Keratinocyte (primary cell): Measurements from ENCODE around the gene EVX2. TPM values are rescaled to one million over a fixed set of nuclear protein-coding genes. Genes with fewer than 3 reads are reported as not detected.
A peak's percentile ranks its signal among the peaks of the same experiment; 100 is the strongest.

Source experiments
- DNase-seq: peaks from one replicate; pipeline ENCODE4 v3.0.0-alpha.2; 2011; ENCODE audit warnings: low read depth, missing footprints, low spot score
- FAIRE-seq: peaks from 2 replicates; lab custom pipeline; 2011; peaks lifted over from hg19 to GRCh38; lab: Jason Lieb, UNC
- H2AFZ ChIP-seq: 2 replicates; pipeline ENCODE4 v1.6.0; 2012; ENCODE audit warnings: low read length, control low read depth, inconsistent platforms; ENCODE audit not compliant: control insufficient read depth
- H3K27ac ChIP-seq: 2 replicates; pipeline ENCODE4 v1.5.1; 2011; ENCODE audit warnings: low read length; ENCODE audit not compliant: control insufficient read depth, insufficient read depth
- H3K27me3 ChIP-seq: 3 replicates; pipeline ENCODE4 v1.6.0; 2011; ENCODE audit warnings: low read length; ENCODE audit not compliant: control insufficient read depth, insufficient read depth; ENCODE audit errors: extremely low read depth
- H3K36me3 ChIP-seq, 2 experiments: 2 replicates in 1 of 2; 3 replicates in 1 of 2; pipeline ENCODE4 v1.5.1; 2011; ENCODE audit warnings: low read length in 2 of 2, mild to moderate bottlenecking in 1 of 2; ENCODE audit not compliant: control insufficient read depth in 2 of 2, insufficient read depth in 2 of 2; ENCODE audit errors: extremely low read depth in 1 of 2
- H3K4me1 ChIP-seq: 3 replicates; pipeline ENCODE4 v1.5.1; 2011; ENCODE audit warnings: low read length; ENCODE audit not compliant: control insufficient read depth, insufficient read depth; ENCODE audit errors: extremely low read depth
- H3K4me2 ChIP-seq: 3 replicates; pipeline ENCODE4 v1.6.0; 2011; ENCODE audit warnings: low read depth, low read length; ENCODE audit not compliant: control insufficient read depth, insufficient read depth; ENCODE audit errors: extremely low read depth
- H3K4me3 ChIP-seq, 3 experiments: fragments of 200-600 bp in 1 of 3; sonication (generic) in 1 of 3; 2 replicates in 2 of 3; 3 replicates in 1 of 3; pipeline ENCODE4 v1.5.1; 2011 to 2016; ENCODE audit warnings: low read length in 3 of 3, mild to moderate bottlenecking in 3 of 3, control low read depth in 2 of 3, inconsistent platforms in 1 of 3, low read depth in 1 of 3, mixed read lengths in 1 of 3, mixed run types in 1 of 3, moderate library complexity in 1 of 3; ENCODE audit not compliant: control insufficient read depth in 2 of 3, insufficient read depth in 2 of 3; ENCODE audit errors: extremely low read depth in 1 of 3
- H3K79me2 ChIP-seq: 2 replicates; pipeline ENCODE4 v1.6.0; 2012; ENCODE audit warnings: low read length; ENCODE audit not compliant: control insufficient read depth, insufficient read depth
- H3K9ac ChIP-seq: 3 replicates; pipeline ENCODE4 v1.6.0; 2011; ENCODE audit warnings: low read length; ENCODE audit not compliant: control insufficient read depth, insufficient read depth; ENCODE audit errors: extremely low read depth
- H3K9me1 ChIP-seq: 3 replicates; pipeline ENCODE4 v1.6.0; 2011; ENCODE audit warnings: low read length; ENCODE audit not compliant: control insufficient read depth, insufficient read depth; ENCODE audit errors: extremely low read depth
- H3K9me3 ChIP-seq: 2 replicates; pipeline ENCODE4 v1.5.1; 2012; ENCODE audit warnings: low read depth, low read length; ENCODE audit not compliant: control insufficient read depth
- H4K20me1 ChIP-seq: 3 replicates; pipeline ENCODE4 v1.6.0; 2011; ENCODE audit warnings: low read length; ENCODE audit not compliant: control insufficient read depth, insufficient read depth; ENCODE audit errors: extremely low read depth
- CTCF ChIP-seq, 3 experiments: IDR thresholded peaks in 1 of 3; conservative IDR thresholded peaks in 1 of 3; optimal IDR thresholded peaks in 1 of 3; 2 replicates in 2 of 3; 3 replicates in 1 of 3; pipeline versions ENCODE3 to v1.5.1; 2011; ENCODE audit warnings: low read length in 3 of 3, mild to moderate bottlenecking in 3 of 3, moderate library complexity in 2 of 3, control low read depth in 1 of 3, inconsistent platforms in 1 of 3; ENCODE audit not compliant: insufficient read depth in 2 of 3; ENCODE audit errors: extremely low read depth in 1 of 3
- EZH2 ChIP-seq: IDR thresholded peaks from one replicate; pipeline ENCODE4 v1.6.1; 2012; ENCODE audit warnings: inconsistent platforms, mild to moderate bottlenecking, low read length, moderate library complexity
- dilution Hi-C: fragments of 300-500 bp; cut with MboI; formaldehyde crosslinking; loops from one replicate; pipeline ENCODE4 v1.7.0; 2020; ENCODE audit warnings: low sequenced_read_pairs; ENCODE audit not compliant: extremely low pct_ligation_motif_present
- polyA plus RNA-seq, 5 experiments: library from polyadenylated mRNA; depleted of rRNA in 3 of 5; stranded (reverse) in 3 of 5; stranded (forward) in 1 of 5; unstranded in 1 of 5; fragments of >200 nt; gene quantifications; 1 replicate in 1 of 5; 2 replicates in 3 of 5; 3 replicates in 1 of 5; pipeline versions ENCODE4 v1.2.1 to v1.2.3, GENCODE V29; 2011 to 2012; ENCODE audit warnings: missing spikeins in 2 of 5, low read depth in 1 of 5, low replicate concordance in 1 of 5

Gene EVX2
- polyA plus RNA-seq, 1 donor (not counting 4 experiments of a cell fraction or from before 2014, with no cell fraction given): not detected

- peaks cover 2% of the 10 kb centered on the region for H4K20me1 ChIP-seq
- no peak overlapping the region for H3K27ac ChIP-seq
- H3K9ac ChIP-seq: no peak overlapping the region
- H3K9me1 ChIP-seq: no peaks in the 10 kb centered on the region
- H3K79me2 ChIP-seq: no peaks in the 10 kb centered on the region
- no peaks in the 10 kb centered on the region for H3K4me1 ChIP-seq
- dilution Hi-C loops: no loop called here
- no peak overlapping the region for H3K4me2 ChIP-seq
- TF ChIP-seq CTCF (optimal IDR thresholded peaks at IDR 0.05 in 1 of 3, IDR thresholded peaks at IDR 0.05 in 1 of 3, conservative IDR thresholded peaks at IDR 0.05 in 1 of 3; ENCODE audit: extremely low read depth in 1 of 3, insufficient read depth in 2 of 3, low read length in 3 of 3): no peak
- TF ChIP-seq EZH2: peak; percentile 25
- DNase-seq (no peak), FAIRE-seq (no peak)
- no peaks in the 10 kb centered on the region for H3K36me3 ChIP-seq
- peaks cover 98% of the 10 kb centered on the region for H3K27me3 ChIP-seq
- H3K9me3 ChIP-seq: peaks cover 4% of the 10 kb centered on the region
- no peak overlapping the region for H3K4me3 ChIP-seq
- no peak overlapping the region for H2AFZ ChIP-seq
Measured at GRCh38 chr2:176114120-176114929, 30.6 kb upstream of the EVX2 start.

GRCh38 chr2:176112375-176113302, 28.9 kb upstream of the EVX2 start:
- Histone ChIP-seq H3K9ac (no peak overlapping the region), H3K36me3 (no peaks in the 10 kb centered on the region), H3K27me3 (peaks cover 97% of the 10 kb centered on the region), H3K27ac (no peak overlapping the region), H3K79me2 (no peaks in the 10 kb centered on the region), H3K4me2 (no peak overlapping the region), H3K4me1 (no peaks in the 10 kb centered on the region), H4K20me1 (peaks cover 2% of the 10 kb centered on the region), H3K4me3 (no peak overlapping the region), H2AFZ (no peak overlapping the region), H3K9me3 (peaks cover 4% of the 10 kb centered on the region), H3K9me1 (no peaks in the 10 kb centered on the region)
- no peak for FAIRE-seq
- TF ChIP-seq CTCF (optimal IDR thresholded peaks at IDR 0.05 in 1 of 3, IDR thresholded peaks at IDR 0.05 in 1 of 3, conservative IDR thresholded peaks at IDR 0.05 in 1 of 3; ENCODE audit: extremely low read depth in 1 of 3, insufficient read depth in 2 of 3, low read length in 3 of 3) (no peak), EZH2 (peak; percentile 29)
- dilution Hi-C loops: no loop called here
- DNase-seq: no peak
